DND-41 (cell line): ENCODE results near the gene SNRPA1.
A peak's percentile ranks its signal among the peaks of the same experiment; 100 is the strongest.

ENCODE experiments used
- ATAC-seq: fragments of 200-7000 bp; cut with Tn5 transposase; 3 replicates; pipeline ENCODE4 v1.9.1; 2021; ENCODE audit warnings: low read depth; ENCODE audit not compliant: insufficient read depth
- DNase-seq: peaks from one replicate; pipeline ENCODE4 v3.0.0-alpha.2; 2020
- H2AFZ ChIP-seq: 2 replicates; pipeline ENCODE4 v1.6.0; 2012; ENCODE audit warnings: low read depth, low read length
- H3K27ac ChIP-seq: 2 replicates; pipeline ENCODE4 v1.5.1; 2012; ENCODE audit warnings: low read length, inconsistent platforms
- H3K27me3 ChIP-seq: fragments of 200-600 bp; sonication (generic); 2 replicates; pipeline ENCODE4 v1.6.0; 2012; ENCODE audit warnings: low read length, mild to moderate bottlenecking, inconsistent platforms; ENCODE audit not compliant: insufficient read depth, poor library complexity
- H3K36me3 ChIP-seq: 2 replicates; pipeline ENCODE4 v1.5.1; 2012; ENCODE audit warnings: low read length, inconsistent platforms; ENCODE audit not compliant: insufficient read depth
- H3K4me1 ChIP-seq: 2 replicates; pipeline ENCODE4 v1.5.1; 2012; ENCODE audit warnings: mild to moderate bottlenecking, low read length; ENCODE audit not compliant: insufficient read depth
- H3K4me2 ChIP-seq: 2 replicates; pipeline ENCODE4 v1.6.0; 2012; ENCODE audit warnings: mild to moderate bottlenecking, moderate library complexity, low read length, inconsistent platforms; ENCODE audit not compliant: insufficient read depth
- H3K4me3 ChIP-seq, 2 experiments: fragments of 200-600 bp in 1 of 2; shearing (Covaris generic) in 1 of 2; 2 replicates each; pipeline ENCODE4 v1.5.1; 2012 to 2016; ENCODE audit warnings: inconsistent platforms in 2 of 2, low read length in 2 of 2, mild to moderate bottlenecking in 2 of 2, low read depth in 1 of 2, moderate library complexity in 1 of 2
- H3K79me2 ChIP-seq: 2 replicates; pipeline ENCODE4 v1.6.0; 2012; ENCODE audit warnings: low read length, inconsistent platforms; ENCODE audit not compliant: insufficient read depth
- H3K9ac ChIP-seq: 2 replicates; pipeline ENCODE4 v1.6.0; 2012; ENCODE audit warnings: low read depth, mild to moderate bottlenecking, inconsistent platforms, low read length, moderate library complexity
- H3K9me3 ChIP-seq: 2 replicates; pipeline ENCODE4 v1.5.1; 2012; ENCODE audit warnings: low read length, moderate library complexity, mild to moderate bottlenecking, inconsistent platforms; ENCODE audit not compliant: insufficient read depth, severe bottlenecking
- H4K20me1 ChIP-seq: 2 replicates; pipeline ENCODE4 v1.6.0; 2012; ENCODE audit warnings: low read length; ENCODE audit not compliant: insufficient read depth
- EZH2 ChIP-seq: IDR thresholded peaks from 3 replicates; pipeline ENCODE4 v1.6.1; 2012; ENCODE audit warnings: borderline replicate concordance, low read depth, mild to moderate bottlenecking, moderate library complexity, low read length, inconsistent platforms; ENCODE audit not compliant: severe bottlenecking
- TF ChIP-seq, protein P1 (sequence below): IDR thresholded peaks from 2 replicates; pipeline ENCODE4 v1.5.1; 2012; ENCODE audit warnings: borderline replicate concordance, low read length, moderate library complexity, mild to moderate bottlenecking; ENCODE audit not compliant: poor library complexity, severe bottlenecking; ENCODE audit errors: extremely low read depth

The SNRPA1 gene

GRCh38 chr15:101246824-101247745 is 48.0 kb downstream of the SNRPA1 start:
- Histone ChIP-seq H3K36me3 (peaks cover 14% of the 10 kb centered on the region), H3K9ac (no peak overlapping the region), H3K9me3 (no peaks in the 10 kb centered on the region), H4K20me1 (peaks cover 12% of the 10 kb centered on the region), H3K4me3 (no peak overlapping the region), H3K27ac (no peak overlapping the region), H3K4me2 (peak overlapping the region; percentile 23; the same call in 1 of the 2 replicates), H3K4me1 (peaks cover 86% of the 10 kb centered on the region), H3K27me3 (no peaks in the 10 kb centered on the region), H3K79me2 (peaks cover 90% of the 10 kb centered on the region), H2AFZ (no peak overlapping the region)
- DNase-seq (no peak), ATAC-seq (no peak)
- TF ChIP-seq, protein P1, sequence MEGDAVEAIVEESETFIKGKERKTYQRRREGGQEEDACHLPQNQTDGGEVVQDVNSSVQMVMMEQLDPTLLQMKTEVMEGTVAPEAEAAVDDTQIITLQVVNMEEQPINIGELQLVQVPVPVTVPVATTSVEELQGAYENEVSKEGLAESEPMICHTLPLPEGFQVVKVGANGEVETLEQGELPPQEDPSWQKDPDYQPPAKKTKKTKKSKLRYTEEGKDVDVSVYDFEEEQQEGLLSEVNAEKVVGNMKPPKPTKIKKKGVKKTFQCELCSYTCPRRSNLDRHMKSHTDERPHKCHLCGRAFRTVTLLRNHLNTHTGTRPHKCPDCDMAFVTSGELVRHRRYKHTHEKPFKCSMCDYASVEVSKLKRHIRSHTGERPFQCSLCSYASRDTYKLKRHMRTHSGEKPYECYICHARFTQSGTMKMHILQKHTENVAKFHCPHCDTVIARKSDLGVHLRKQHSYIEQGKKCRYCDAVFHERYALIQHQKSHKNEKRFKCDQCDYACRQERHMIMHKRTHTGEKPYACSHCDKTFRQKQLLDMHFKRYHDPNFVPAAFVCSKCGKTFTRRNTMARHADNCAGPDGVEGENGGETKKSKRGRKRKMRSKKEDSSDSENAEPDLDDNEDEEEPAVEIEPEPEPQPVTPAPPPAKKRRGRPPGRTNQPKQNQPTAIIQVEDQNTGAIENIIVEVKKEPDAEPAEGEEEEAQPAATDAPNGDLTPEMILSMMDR: no peak
- no peak for TF ChIP-seq EZH2

GRCh38 chr15:101246391-101246790 is 48.7 kb downstream of the SNRPA1 start:
- Histone ChIP-seq H3K4me2 (0 out of 2 replicates have a peak overlapping the region, but pooled peaks have one; percentile 23), H3K27ac (no peak overlapping the region), H4K20me1 (peaks cover 14% of the 10 kb centered on the region), H3K4me3 (no peak overlapping the region), H3K79me2 (peaks cover 93% of the 10 kb centered on the region), H3K36me3 (peaks cover 15% of the 10 kb centered on the region), H3K9me3 (no peaks in the 10 kb centered on the region), H3K9ac (no peak overlapping the region), H2AFZ (no peak overlapping the region), H3K4me1 (peaks cover 93% of the 10 kb centered on the region), H3K27me3 (no peaks in the 10 kb centered on the region)
- DNase-seq: no peak
- TF ChIP-seq EZH2: no peak
- TF ChIP-seq, protein P1: no peak
- no peak for ATAC-seq

DNA sequence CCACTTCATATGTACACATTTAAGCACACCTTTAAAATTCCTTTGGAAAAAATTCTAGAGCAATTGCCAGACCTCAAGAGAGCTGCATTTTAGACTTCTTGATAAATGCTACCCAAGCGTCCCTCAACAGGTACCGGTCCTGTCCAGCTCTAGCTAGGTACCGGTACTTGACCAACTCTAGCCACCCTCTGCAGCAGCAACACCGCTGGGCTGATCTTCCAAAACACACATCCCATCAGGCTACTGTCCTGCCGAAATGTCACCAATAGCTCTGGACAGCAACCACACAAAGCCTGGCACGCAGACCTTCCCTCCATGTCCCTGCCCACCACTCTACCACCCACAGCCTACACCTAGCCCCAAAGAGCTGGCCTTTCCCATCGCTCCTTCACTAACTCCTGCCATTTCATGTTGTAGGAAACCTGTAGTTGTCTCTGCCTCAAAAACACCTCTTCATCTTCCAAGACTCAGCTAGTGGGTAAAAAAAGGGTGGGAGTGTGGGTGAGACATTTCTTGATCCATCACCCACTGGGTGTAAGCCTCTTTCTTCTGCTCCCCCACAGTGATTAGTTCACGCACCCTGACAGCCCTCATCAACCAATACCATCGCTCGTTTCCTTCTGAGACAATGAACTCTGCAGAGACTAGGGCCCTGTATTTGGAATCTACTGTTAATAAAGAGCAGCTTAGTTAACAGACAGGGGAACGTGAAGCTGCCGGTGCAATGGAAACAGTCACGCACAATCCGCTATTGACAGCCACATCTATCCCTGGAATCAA is 50.0 kb downstream of the SNRPA1 start:
- Histone ChIP-seq H3K36me3 (peaks cover 15% of the 10 kb centered on the region), H4K20me1 (peaks cover 23% of the 10 kb centered on the region), H3K9me3 (no peaks in the 10 kb centered on the region), H3K4me3 (peak overlapping the region in 1 of 2 experiments; percentile 25; a peak in 1 of 4 replicates), H3K79me2 (peaks cover 95% of the 10 kb centered on the region), H3K9ac (peak overlapping the region; percentile 20; the same call in 1 of the 2 replicates), H2AFZ (no peak overlapping the region), H3K4me1 (peaks cover 83% of the 10 kb centered on the region), H3K27me3 (no peaks in the 10 kb centered on the region), H3K27ac (peak overlapping the region; percentile 89), H3K4me2 (peak overlapping the region; percentile 50)
- no peak for DNase-seq
- ATAC-seq: no peak
- TF ChIP-seq, protein P1: no peak
- no peak for TF ChIP-seq EZH2
